Inflammatory macrophage treated with lipopolysaccharide for 1 hour (primary cell): ENCODE data around the gene MORC1.
A peak's percentile ranks its signal among the peaks of the same experiment; 100 is the strongest.
"Not testable (repeated sequence)": the region's sequence is repeated elsewhere in the genome, so short reads cannot be mapped to it uniquely, and the experiment has no call there.

Source experiments
- DNase-seq, 2 donors: peaks; one replicate each; pipeline ENCODE4 v3.0.0-alpha.2; 2020 to 2022

Gene MORC1

DNA sequence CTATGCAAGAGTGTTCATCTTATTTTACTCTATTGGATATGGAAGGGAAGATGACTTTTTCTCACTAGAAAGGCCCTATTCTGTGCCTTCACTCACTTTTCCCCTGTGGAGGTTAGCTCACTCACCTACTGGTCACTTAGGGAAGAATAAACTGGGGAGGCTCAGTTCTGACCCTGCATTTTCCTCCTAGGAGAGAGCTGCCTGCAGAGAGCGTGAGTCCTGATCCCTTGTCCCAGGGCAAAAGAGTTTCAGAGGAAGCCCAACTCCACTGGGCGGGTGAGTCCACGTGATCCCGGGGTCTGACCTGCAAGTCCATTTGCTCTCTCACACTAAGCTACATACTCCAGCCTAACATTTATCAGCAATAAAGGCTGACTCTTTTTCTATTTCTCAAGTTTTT lies 8.4 kb downstream of the MORC1 start:
- no peak for DNase-seq

DNA sequence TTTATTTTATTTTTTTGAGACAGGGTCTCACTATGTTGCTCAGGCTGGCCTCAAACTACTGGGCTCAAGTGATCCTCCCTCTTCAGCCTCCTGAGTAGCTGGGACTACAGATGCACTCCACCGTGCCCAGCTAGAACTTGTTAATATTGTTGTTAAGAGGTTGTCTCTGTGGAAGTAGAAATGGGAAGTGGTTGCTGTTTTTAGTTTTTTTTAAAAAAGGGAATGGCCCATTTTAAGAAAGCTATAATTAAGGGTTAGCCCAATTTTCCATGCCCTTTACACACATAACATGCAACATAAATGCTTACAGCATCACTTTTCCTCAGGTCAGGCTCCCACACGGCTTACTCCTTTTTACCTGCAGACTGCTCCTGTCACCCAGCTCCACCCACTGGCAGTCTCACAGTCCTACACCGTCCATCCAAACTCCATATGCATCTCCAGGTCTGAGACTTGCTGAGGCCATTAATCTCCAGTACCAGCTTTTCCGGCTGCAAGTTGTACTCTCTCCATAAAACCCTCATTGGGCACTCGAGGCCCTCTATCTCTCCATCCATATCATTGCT lies 19.8 kb downstream of the MORC1 start:
- peak; percentile 34 to 46 for DNase-seq

DNA sequence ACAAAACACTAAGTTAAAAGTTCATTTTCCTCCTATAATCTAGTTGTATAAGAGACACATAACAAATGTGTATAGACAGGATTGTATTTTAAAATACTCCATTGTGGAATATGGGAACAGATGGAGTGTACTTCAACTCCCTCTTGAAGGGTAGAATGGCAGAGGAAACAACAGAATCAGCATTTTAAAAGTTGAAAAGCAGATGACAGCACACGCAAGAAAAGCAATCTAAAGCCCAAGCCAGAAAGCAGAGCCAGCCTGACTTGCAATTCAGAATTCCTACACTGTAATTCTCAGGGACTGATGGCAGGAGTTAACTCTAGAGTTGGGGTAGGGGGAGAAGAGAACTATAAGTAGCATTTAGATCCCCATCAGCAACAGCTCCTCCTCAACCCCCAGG lies 22.8 kb downstream of the MORC1 start:
- no peak for DNase-seq

DNA sequence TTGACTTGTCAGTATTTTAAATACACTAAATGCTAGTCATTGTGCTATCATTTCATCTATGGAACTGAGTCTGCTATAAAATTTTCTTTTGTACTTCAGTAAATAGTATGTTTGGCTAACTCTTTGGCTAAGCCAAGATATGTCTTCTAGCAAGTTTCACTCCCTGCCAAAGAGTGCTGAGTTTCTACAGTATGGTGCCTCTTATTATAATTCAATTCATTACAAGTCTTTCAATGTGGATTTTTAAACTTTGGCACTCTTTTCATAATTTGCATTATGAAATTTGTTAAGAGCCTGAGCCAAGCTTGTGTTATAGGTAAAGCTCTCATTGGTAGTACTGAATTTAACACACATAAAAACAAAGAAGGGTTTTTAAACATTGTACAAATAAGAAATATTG lies 24.4 kb downstream of the MORC1 start:
- no peak for DNase-seq

DNA sequence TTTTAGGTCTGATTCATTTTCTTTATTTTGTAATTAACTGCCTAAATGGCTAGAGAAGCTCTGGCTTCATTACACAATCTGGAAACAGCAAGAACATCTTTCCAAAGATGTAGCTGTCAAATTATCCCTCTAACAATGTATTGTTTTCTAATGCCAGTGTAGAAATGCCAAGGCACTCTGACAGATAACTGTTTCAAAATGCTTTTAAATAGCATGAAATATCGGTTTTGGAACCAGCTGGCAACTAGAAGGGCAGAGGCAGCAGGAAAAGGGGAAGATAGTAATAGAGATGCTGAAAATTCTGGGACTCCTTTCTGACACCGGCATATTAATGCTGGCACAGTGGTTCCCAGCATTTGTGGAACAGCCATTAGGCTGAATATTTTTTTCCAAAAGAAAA lies 26.1 kb downstream of the MORC1 start:
- DNase-seq: no peak

DNA sequence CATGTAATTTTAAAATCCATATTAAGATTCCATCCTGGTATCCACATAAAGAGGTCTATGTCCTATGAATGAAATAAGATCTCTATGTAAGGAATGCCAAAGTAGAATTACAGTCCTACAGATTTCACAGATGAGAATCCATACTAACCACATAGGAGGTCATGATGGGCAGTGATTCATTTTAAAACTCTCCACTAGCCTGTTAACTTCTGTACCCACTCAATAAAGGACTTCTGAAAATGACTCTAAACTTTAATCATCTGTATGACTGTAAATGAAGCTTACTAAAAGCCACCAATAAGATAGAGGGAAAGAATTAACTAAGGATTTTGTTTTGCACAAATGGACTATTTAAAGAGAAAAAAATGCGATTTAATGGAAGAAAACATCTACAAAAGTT lies 28.7 kb downstream of the MORC1 start:
- DNase-seq: no peak

DNA sequence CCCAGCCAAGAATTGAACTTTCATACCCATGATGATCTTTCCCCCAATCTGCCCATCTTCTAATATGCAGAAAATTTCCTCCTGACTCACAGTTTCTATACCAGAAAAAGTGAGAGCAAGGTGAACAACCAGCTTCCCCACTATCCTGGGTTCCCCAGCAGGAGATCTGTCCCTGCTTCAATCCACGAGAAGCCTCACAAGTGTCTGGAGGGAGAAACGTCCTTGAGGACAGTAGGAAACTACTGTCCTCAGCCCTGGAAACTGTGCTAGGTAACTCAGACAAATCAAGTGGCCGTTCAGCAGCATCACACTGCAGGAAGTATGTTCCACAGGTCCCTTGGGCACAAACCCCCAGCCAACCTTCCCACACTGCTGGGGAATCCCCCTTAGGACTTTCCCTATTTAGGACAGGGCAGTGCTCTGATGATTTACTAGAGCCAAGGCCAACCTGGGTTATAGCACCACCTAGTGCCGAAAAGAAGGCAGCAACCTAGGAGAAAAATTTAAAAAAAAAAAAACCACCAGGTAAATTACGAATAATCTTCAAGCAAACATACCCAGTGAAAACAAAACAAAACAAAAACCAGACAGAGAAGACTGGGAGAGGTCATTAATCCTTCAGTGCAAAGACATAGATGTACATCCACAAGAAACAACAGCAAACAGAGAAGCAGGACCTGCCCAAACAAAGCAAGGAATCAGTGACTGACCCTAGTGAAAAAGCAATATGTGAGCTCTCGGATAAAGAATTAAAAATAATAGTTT lies 36.0 kb downstream of the MORC1 start:
- DNase-seq: peak; percentile 80 to 88

DNA sequence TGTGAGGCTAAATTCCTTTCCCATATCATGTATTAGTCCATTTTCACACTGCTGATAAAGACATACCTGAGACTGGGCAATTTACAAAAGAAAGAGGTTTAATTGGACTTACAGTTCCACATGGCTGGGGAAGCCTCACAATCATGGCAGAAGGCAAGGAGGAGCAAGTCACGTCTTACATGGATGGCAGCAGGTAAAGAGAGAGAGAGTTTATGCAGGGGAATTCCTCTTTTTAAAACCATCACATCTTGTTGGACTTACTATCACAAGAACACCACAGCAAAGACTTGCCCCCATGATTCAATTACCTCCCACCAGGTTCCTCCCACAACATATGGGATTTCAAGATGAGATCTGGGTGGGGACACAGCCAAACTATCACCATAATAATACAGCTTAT lies 37.8 kb downstream of the MORC1 start:
- DNase-seq: not testable (repeated sequence)

DNA sequence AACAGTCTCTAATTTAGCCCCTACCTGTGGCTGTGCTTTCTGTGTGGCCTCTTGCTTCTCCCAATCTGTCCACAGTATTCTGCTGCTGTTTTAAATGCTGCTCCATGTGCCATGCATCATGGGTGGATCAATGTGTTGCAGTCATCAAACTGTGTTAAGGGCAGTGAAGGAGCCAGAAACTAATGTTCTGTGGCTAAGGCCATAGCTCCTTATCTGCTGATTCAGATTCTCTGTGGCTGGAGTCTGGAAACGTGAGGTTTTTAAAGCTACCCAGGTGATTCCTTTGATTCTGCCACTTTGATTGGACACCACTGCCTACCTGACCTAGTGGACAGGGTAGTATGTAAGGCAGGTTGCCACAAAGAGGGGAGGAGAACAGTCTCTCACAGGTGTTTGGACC lies 44.8 kb downstream of the MORC1 start:
- DNase-seq: no peak

DNA sequence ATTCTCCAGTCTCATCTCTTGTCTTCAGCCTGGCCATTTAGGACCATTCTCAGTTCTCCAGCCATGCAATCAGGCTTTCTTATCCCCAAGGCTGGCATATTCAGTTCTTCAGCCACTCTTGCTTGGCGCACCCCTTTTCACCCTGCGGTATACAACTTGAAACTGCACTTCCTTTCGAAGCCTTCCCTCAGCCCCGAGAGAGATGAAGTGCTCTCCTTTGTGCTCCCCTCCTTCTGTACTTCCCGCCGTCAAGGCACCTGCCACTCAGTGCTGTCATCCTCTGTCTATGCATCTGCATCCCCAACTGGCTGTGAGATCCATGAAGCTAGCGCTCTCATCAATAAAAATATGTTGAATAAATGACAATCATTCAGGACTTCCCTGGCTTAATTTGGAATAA lies 45.7 kb downstream of the MORC1 start:
- DNase-seq: no peak

DNA sequence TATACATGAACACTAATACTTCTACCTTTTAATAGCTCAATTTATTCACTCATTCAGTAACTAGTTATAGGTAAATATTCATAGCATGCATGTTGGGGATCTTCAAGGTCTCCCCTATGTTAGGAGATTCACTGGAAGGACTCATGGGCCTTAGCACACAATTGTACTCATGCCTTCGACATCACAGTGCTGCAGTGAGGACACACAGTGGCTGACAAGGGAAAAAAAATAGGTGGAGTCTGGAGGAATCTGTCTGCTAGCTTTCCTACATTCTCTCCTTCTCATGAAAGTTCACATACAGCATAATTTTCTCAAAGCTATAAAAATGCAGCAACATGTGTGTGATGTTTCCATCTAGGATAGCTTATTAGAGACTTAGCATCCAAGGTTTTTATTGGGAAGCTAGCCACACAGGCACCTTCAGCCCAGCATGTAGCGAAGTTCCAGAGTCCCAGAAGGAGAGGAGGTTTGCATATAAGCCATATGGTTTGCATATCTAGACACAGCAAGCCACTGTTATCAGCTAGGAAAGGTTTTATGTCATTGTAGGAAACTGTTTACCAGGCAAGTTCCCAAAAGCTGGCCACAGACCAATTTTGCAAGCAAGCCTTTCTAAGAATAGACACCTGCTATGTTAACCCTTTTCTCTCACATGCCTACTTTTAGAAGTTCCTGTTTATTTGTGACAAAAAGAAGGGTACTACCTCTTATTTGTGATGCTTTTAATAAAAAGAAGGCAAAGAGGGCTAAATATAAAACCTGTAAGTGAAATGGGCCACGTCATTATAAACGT lies 46.4 kb downstream of the MORC1 start:
- DNase-seq: no peak

DNA sequence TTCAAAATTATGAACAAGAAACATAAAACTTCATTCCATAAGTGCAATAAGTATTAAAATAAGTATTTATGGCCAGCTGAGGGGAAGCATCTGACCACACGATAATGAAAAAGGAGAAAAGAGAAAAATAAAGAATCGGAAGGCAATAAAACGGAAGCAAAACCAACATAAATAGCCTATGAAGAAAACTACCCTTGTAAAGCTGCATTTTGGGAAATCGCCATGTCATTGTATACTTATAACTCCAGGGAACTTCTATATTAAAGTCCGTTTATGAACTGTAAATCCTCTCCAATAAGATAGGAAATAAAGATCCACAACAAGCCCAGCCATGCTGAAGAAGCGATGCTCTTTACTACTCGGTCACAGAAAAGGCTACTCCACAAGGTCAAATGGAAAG lies 47.7 kb downstream of the MORC1 start:
- no peak for DNase-seq

DNA sequence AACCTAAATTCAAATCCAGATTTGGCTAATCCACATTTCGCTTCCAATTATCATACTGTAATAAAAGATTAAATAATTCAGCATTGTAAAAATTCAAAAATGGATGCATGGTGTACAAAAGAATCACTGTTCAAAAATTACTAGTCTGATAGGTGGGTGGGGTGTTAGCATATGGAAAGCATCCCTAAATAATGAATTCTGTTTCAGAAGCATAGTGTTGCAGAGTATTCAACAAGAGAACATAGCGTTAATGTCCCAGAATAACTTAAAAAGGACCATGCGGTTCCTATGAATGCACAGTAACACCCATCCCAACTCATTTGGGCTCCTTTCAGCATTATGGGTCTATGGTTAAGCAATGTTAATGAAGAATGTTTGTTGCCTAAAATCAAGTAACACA lies 51.1 kb downstream of the MORC1 start:
- no peak for DNase-seq

DNA sequence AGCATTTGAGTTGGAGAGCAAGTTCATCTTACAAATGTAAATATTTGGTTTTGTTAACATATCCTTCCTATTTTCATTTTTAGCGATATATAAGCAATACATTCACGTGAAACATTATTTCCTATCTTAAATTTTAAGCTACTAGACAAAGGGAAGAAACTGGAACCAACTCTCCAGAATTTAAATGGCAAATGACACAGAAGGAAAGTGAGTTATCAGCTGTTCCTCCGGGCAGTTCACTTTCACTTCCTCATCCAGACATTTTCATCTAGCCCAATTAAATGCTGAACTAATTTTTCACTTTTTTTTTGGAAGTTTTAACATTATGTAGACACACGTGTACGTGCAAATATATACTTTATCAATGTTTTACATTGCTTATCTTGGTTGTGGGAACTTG lies 58.7 kb downstream of the MORC1 start:
- peak; percentile 50 to 69 for DNase-seq

DNA sequence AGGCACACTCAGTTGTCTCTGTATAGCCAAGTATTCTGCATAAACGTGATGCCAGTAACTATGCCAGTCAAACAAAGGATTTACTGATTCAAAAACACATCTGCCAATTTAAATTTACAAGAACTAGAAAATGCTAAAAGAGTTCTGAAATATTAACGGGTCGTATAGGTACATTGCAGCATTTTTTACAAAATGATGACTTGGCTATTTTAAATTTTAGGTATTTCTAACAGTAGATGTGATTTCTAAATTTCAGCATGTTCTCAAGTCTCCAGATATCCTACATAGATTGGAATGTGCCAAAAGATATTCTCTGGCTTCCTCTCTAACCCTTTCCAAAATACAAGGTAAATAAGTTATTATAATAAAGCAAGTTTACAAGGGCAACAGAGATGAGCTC lies 60.3 kb downstream of the MORC1 start:
- DNase-seq: no peak

DNA sequence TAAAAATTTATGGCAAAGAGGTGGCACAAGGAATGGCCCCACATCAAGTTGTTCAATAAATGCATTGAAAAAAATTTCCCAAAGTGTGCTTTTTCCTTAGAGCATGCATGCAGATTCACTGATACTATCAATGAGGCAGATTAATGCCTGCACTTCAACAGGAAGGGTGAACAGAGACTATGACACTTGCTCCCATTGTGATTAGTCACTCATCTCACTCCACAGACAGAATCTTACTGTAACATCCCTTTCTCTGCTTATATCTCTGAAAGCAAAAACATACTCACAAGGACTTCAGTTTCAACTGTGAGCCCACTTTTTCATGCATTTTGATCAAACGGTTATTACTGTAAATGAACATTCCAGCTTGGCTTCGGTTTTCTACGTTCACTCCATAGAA lies 60.9 kb downstream of the MORC1 start:
- DNase-seq: no peak

DNA sequence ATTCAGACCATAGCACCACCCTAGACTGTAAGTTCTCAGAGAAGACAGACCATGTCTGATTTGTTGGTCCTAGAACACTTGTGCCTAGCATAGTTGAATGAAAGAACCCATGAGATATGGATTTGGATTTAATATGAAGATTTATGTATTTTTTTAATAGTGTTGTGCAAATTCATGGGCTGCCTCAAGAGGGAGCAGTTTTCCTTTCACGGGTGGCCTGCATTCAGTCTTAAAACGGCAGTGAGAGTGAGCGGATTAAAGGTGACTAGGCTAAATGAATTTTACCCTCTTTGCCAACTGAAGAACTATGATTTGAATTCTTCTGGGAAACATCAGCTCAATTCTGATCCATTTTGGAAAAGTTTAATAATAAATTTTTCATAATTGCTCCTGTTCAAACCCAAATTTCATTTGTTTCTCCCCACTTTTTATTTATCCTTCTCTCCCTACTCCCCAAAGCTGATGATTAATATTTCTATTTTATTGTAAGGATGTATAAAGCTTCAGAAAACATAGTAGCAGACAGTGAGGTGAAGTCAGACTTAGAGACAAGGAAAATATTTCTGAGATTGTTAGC lies 67.3 kb downstream of the MORC1 start:
- DNase-seq: peak; percentile 33 to 62

DNA sequence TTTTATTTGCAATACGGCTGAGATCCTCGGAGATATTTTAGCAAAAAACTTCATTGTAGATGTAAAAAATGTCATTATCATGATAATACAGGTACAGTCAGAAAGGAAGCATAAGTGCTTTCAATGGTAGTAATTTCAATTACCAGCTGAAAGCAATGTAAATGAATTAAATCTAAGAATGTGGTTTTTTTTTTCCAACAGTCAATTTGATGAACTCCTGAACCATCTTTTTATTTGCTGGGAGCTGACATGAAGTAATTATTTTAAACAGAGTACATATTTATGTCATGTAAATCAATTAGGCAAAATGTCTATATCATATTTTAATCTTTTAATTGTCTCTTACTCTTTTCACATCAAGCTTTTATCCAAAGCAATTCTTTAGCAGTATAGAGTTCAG lies 70.6 kb downstream of the MORC1 start:
- no peak for DNase-seq

DNA sequence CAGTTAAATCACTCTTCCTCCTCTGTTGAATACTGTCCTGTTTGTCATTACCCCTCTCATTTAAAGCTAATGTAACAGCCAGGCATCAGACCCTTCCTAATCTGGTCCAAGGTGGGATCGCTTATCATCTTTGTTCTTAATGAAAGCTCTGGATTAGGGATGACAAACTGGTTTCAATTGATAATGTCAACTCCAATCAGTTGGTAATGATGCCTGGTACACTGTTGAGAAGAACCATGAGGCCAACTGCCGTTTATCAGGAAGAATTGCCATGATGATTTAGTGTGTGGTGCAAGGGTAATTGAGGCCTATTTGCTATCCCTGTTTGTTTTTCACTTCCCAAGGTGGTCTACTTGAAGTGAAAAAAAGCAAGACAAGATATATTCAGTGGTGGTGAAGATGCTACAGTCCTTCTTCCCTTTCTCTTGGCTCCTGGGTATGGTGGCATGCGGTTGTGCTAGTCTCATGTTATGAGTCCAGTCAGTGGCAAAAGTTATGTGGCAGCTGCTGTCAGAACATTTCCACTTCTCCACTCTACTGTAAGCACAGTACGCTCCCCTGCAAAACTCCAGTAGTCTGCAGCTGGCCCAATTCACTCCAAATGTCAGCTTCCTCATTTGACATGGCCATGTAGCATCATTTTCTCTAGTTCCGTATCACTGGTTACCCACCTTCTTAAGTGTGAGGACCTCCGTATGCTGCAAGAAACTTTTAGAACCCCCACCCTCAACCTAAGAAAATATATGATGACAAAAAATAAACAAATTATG lies 72.5 kb downstream of the MORC1 start:
- no peak for DNase-seq

DNA sequence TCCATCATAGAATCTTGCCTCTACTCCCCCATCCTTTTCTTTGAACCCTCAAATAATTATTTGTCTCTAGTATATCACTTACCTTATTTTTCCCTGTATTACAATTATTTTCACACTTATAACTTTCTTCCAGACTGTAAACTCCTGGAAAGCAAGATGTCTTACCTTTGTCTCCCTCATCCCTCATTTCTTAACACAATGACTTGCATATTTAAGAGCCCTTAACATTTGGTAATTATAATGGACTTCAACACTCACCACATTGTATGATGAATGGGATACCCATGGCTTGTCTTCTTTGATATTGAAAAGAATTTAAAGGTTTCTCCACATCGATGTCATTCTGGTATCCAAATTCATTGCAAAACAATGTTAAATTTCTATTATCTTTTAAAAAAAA lies 82.9 kb downstream of the MORC1 start:
- no peak for DNase-seq

DNA sequence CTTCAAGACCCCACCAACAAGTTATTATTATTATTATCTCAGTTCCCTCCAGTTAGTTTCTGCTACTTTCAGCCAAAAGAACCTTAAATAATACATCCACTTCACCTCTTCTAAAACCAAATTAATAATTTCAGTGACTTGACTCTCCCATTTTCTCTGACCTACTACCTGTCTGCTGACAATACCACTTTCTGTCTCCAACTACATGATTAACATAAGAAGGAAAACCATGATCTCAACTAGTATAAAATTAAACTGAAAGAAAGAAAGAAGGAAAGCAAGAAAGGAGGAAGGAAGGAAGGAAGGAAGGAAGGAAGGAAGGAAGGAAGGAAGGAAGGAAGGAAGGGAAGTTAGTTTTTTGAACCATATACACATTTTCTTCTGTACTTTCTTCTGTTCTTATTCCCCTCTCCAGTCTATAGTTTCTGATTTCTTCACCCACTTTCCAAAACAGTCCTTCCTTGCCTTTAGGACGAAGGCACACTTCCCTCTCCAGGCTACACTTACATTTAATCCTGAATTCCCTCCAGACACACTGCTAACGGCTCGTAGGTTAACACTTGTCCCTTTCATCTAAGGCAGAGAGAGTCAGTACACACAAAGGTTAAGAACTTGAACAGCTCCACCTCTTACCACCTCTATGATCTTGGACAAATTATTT lies 84.8 kb downstream of the MORC1 start:
- no peak for DNase-seq

DNA sequence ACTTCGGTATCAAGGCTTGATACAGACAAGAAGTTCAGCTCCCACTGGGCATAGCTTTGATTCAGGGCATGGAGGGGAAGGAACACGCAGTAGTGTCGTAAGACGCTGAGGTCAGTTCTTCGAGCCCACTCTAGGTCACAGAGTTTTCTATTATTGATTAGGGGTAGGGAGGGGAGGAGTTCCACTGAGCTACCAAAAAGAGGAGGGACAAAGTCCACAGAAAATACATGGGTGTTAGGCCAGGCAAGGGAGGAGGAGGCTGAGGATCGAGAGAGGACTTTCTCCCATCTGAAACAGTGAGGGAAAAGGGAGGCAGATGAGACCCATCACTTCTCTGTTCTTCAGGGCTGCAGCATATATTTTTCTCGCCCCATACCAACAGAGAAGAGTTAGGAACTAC lies 89.2 kb downstream of the MORC1 start:
- DNase-seq: no peak

DNA sequence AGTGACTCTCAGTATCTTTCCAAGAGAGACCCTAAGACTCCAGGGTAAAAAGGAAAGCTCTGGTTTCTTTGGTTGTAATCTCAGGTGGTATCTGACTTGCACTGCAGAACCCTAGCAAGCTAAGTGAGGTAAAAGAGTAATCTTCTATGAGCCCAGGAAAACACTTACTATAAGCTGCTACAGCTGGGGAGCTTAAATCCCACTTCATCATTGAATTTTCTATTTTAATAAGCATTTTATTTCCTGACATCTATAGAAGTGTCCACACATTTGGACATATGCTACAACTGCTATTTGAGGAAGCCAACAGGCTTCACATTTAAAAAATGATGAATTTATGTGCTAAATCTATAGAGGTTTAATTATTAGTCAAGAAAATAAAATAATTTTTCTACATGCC lies 91.1 kb downstream of the MORC1 start:
- no peak for DNase-seq
